Activated T-cell treated with anti-CD3 and anti-CD28 coated beads, Interleukin-2, amount 50 U/mL, for 1 hour (primary cell): ENCODE data around the gene RHOT2.

ENCODE experiments used
- DNase-seq: peaks from one replicate; pipeline ENCODE4 v3.0.0-alpha.2; 2020

The RHOT2 gene

DNA sequence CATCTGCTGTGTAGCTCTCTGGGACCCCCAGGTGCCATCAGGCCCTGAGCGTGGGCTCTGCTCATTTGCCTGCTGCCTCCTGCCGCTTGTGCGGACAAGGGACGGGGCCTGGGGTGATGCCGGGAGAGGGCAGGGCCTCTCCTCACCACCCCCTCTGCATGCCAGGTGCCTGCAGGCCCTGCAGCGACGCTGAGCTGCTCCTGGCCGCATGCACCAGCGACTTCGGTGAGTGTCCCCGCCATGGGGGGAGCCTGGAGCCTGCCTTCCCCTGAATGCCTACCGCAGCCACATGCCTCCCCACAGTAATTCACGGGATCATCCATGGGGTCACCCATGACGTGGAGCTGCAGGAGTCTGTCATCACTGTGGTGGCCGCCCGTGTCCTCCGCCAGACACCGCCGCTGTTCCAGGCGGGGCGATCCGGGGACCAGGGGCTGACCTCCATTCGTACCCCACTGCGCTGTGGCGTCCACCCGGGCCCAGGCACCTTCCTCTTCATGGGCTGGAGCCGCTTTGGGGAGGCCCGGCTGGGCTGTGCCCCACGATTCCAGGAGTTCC, 48.9 kb downstream of the RHOT2 start:
- DNase-seq = no peak

DNA sequence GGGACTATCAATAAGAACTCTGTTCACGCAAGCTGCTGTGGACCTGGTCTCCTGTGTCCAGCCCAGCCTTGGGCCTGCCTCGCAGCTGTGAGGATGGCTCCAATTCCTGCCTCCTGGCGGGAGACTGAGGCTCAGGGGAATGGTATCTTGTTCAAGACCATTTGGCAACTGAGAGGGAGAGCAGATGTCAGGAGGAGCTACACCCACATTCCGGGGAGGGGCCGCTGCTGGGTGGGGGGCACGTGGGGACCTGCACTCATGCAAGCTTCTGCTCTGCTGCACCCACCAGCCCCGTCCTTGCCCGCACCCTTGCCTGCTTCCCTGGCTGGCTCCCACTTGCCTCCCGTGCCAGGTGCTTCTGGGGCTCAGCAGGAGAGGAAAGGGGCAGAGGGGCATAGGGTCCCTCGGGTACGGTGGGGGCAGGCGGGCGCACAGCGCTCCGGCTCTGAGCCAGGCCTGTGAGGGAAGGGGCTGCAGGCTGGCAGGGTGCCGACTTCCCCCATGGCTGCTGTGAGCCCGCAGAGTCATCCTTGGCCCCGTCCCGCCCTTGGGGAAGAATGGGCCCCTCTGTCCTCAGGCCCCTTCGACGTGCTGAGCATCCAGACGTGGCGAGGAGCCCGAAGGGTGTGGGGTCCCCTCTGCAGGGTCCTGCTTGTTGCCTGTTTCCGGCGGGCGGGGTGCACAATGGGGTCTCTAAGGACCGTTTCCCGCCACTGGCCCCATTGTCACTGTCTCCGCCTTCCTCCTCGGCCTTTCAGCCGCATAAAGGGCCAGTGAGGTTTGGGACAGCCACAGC, 49.7 kb downstream of the RHOT2 start:
- DNase-seq = no peak

DNA sequence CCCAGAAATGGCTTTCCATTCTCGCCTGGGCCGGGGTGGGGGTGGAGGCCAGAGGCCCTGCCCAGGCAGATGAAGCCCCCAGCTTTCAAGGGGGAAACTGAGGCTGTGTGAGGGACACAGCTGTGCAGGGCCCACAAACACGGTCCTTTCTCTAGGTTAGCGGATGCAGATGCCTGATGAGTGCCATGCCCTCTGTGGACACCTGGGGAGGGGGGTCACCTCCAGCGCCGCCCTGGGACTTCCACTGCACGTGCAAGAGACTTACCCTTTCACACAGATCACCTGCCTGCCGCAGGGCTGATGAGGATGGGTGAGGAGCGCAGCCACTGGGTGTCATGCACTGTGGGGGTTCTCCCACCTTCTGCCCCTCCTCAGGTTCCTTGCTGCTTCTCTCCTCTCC, 50.5 kb downstream of the RHOT2 start:
- no peak for DNase-seq

GRCh38 chr16:718922-719321, 51.0 kb downstream of the RHOT2 start:
- no peak for DNase-seq

- DNase-seq = no peak
Measured at GRCh38 chr16:719815-720446, 52.0 kb downstream of the RHOT2 start.

- peak; percentile 42 for DNase-seq
Measured at GRCh38 chr16:720447-720989, 52.6 kb downstream of the RHOT2 start.

DNA sequence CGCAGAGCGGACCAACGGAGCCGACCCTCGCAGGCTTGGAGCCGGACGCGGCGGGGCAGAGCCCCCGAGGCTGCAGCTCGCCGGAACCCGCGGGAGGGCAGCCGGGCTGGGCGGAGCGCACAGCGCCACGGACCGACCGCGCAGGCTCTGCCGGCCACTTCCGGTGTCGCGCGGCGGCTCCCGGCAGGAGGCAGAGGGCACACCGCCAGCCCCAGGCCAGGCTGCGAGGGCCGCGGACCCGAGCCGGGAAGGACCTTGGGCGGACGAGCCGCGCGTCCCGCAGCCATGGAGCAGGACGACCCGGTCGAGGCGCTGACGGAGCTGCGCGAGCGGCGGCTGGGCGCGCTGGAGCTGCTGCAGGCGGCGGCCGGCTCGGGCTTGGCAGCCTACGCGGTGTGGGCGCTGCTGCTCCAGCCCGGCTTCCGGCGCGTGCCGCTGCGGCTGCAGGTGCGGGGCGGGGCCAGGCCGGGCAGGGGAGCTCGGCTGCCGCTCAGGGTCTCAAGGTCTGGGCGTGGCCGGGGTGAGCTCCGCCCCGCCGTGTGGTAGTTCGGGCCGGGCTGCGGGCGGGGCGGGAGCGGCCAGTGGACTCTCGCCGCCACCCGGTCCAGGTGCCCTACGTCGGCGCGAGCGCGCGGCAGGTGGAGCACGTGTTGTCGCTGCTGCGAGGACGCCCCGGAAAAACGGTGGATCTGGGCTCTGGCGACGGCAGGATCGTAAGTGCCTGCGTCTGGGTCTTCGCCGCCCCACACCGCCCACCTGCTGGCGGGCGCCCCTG, 53.2 kb downstream of the RHOT2 start, which contains the start of gene ANTKMT:
TSS of gene ANTKMT (plus strand) at position 157 of the 775 bp plus-strand sequence. CDS start at position 286, 129 bp downstream.
- peak; percentile 77 for DNase-seq

DNA sequence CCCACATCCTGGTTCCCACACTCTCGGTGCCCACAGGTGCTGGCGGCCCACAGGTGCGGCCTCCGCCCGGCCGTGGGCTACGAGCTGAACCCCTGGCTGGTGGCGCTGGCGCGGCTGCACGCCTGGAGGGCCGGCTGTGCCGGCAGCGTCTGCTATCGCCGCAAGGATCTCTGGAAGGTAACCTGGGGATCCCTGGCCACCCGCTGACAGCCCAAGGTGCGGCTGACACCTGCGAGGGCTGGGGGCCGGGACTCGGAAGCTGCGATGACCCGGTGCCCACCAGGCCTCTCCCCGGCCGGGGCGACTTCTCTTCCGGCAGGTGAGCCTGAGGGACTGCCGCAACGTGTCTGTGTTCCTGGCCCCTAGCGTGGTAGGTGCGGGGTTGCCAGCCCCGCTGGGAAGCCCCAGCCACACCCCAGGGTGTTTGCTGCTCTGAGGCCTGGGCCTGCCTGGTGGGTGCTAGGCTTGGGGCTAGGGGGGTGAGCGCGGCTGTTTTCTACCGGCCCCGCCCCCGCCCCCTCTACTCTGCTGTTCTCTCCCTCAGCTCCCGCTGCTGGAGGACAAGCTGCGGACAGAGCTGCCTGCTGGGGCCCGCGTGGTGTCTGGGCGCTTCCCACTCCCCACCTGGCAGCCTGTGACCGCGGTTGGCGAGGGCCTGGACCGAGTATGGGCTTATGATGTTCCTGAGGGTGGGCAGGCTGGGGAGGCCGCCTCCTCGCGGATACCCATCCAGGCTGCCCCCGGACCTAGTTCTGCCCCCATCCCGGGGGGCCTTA, 54.0 kb downstream of the RHOT2 start:
- peak; percentile 42 for DNase-seq

GRCh38 chr16:722835-723633, 55.1 kb downstream of the RHOT2 start:
- DNase-seq = no peak

DNA sequence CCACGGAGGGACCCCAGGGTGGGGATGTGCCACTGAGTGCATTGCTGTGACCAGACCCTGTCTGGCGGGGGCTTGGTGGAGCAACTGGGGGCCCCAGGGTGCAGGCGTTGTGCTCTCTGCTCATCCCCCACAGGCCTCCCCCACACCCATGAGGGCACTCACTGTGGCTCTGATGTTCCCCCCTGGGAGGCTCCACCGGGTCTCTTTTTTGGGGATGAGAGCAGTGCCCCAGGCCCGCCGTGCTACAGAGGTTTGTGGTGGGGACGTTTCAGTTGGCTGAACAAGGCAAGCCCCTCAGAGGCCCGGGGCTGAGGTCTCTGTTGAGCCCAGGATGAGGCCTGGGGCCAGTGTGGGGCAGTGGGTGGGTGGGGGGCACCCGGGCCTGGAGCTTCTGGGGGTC, 55.8 kb downstream of the RHOT2 start:
- DNase-seq = no peak
